ENCODE results near the gene P2RX6.
"Not testable (repeated sequence)": the region's sequence is repeated elsewhere in the genome, so short reads cannot be mapped to it uniquely, and the experiment has no call there.

P2RX6 gene

GRCh38 chr22:21047730-21048129 lies 32.8 kb downstream of the P2RX6 start:
- H3K27me3 ChIP-seq (ENCODE audit: control insufficient read depth, insufficient read depth, low read length), result no peaks in the 10 kb centered on the region
- no peak overlapping the region for H3K4me3 ChIP-seq (ENCODE audit: low read length)
- no peaks in the 10 kb centered on the region for H3K9me3 ChIP-seq (ENCODE audit: control insufficient read depth, low read depth, low read length)
- H3K27ac ChIP-seq (ENCODE audit: low read length), result no peak overlapping the region
- H3K4me1 ChIP-seq (ENCODE audit: control insufficient read depth, low read depth, low read length), result peaks cover 13% of the 10 kb centered on the region
- no peaks in the 10 kb centered on the region for H3K36me3 ChIP-seq (ENCODE audit: control insufficient read depth, low read depth, low read length)
- H3K9ac ChIP-seq (ENCODE audit: low read length), result no peak overlapping the region

- H3K27me3 ChIP-seq (ENCODE audit: control insufficient read depth, insufficient read depth, low read length); H3K4me3 ChIP-seq (ENCODE audit: low read length); H3K36me3 ChIP-seq (ENCODE audit: control insufficient read depth, low read depth, low read length); H3K27ac ChIP-seq (ENCODE audit: low read length); H3K9me3 ChIP-seq (ENCODE audit: control insufficient read depth, low read depth, low read length); H3K9ac ChIP-seq (ENCODE audit: low read length): not testable (repeated sequence)
- peaks cover 13% of the 10 kb centered on the region for H3K4me1 ChIP-seq (ENCODE audit: control insufficient read depth, low read depth, low read length)
Observed at GRCh38 chr22:21048448-21048847, 33.5 kb downstream of the P2RX6 start.

- not testable (repeated sequence) for H3K36me3 ChIP-seq (ENCODE audit: control insufficient read depth, low read depth, low read length)
Observed at GRCh38 chr22:21048965-21049364, 34.0 kb downstream of the P2RX6 start.

GRCh38 chr22:21051145-21051830 lies 36.3 kb downstream of the P2RX6 start:
- no peak overlapping the region for H3K27ac ChIP-seq (ENCODE audit: low read length)
- H3K4me1 ChIP-seq (ENCODE audit: control insufficient read depth, low read depth, low read length), result peaks cover 11% of the 10 kb centered on the region
- H3K9me3 ChIP-seq (ENCODE audit: control insufficient read depth, low read depth, low read length), result no peaks in the 10 kb centered on the region
- no peak overlapping the region for H3K9ac ChIP-seq (ENCODE audit: low read length)
- H3K27me3 ChIP-seq (ENCODE audit: control insufficient read depth, insufficient read depth, low read length), result no peaks in the 10 kb centered on the region
- no peak overlapping the region for H3K4me3 ChIP-seq (ENCODE audit: low read length)
- no peaks in the 10 kb centered on the region for H3K36me3 ChIP-seq (ENCODE audit: control insufficient read depth, low read depth, low read length)

More at GRCh38 chr22:21048965-21049364, 34.0 kb downstream of the P2RX6 start:
- not testable (repeated sequence) for H3K9me3 ChIP-seq (ENCODE audit: control insufficient read depth, low read depth, low read length); H3K9ac ChIP-seq (ENCODE audit: low read length); H3K27me3 ChIP-seq (ENCODE audit: control insufficient read depth, insufficient read depth, low read length); H3K27ac ChIP-seq (ENCODE audit: low read length); H3K4me3 ChIP-seq (ENCODE audit: low read length)
- peaks cover 13% of the 10 kb centered on the region for H3K4me1 ChIP-seq (ENCODE audit: control insufficient read depth, low read depth, low read length)

GRCh38 chr22:21051831-21052400 lies 37.0 kb downstream of the P2RX6 start:
- H3K4me1 ChIP-seq (ENCODE audit: control insufficient read depth, low read depth, low read length), result peaks cover 11% of the 10 kb centered on the region
- no peak overlapping the region for H3K4me3 ChIP-seq (ENCODE audit: low read length)
- H3K27ac ChIP-seq (ENCODE audit: low read length), result no peak overlapping the region
- no peaks in the 10 kb centered on the region for H3K36me3 ChIP-seq (ENCODE audit: control insufficient read depth, low read depth, low read length)
- H3K9me3 ChIP-seq (ENCODE audit: control insufficient read depth, low read depth, low read length), result no peaks in the 10 kb centered on the region
- no peak overlapping the region for H3K9ac ChIP-seq (ENCODE audit: low read length)
- no peaks in the 10 kb centered on the region for H3K27me3 ChIP-seq (ENCODE audit: control insufficient read depth, insufficient read depth, low read length)

DNA sequence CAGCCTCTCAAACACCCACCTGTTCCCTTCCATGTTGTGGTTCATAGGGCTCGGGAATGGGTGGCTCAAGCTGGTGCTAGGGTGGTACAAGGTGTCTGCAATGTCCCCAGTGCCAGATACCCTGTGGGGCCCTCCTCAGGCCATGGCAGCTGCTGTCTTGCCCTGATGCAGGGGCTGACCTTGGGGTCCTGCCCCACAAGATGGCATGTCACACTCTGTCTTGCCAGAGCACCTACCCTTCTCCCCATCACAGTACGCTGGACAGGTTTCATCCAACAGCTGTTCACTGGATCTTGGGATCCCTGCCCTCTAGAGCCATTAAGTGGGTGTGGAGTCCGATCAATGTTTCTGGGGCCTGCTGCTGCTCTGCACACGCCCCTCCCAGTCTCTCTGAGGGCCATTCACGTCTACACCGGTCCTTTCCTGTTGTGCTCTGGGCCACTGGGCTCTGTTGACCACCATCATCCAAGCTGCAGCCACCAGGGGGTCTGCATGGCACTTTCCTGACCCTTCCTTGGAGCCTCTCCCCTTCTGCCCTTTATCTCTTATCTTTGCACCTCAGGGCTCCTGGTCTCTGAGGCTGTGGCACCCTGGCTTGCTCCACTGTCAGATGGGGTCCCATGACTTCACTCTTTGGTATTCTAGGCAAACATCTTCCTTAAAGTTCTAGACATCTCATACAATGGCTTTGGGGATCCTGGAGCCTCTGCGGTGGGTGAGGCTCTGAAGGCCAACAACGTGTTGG lies 37.9 kb downstream of the P2RX6 start:
- Histone ChIP-seq H3K27me3 (ENCODE audit: control insufficient read depth, insufficient read depth, low read length) (no peaks in the 10 kb centered on the region), H3K4me3 (ENCODE audit: low read length) (no peak overlapping the region), H3K36me3 (ENCODE audit: control insufficient read depth, low read depth, low read length) (no peaks in the 10 kb centered on the region), H3K4me1 (ENCODE audit: control insufficient read depth, low read depth, low read length) (peaks cover 11% of the 10 kb centered on the region), H3K9ac (ENCODE audit: low read length) (no peak overlapping the region), H3K27ac (ENCODE audit: low read length) (no peak overlapping the region), H3K9me3 (ENCODE audit: control insufficient read depth, low read depth, low read length) (no peaks in the 10 kb centered on the region)

- Histone ChIP-seq H3K27ac (ENCODE audit: low read length) (no peak overlapping the region), H3K4me1 (ENCODE audit: control insufficient read depth, low read depth, low read length) (peaks cover 11% of the 10 kb centered on the region), H3K36me3 (ENCODE audit: control insufficient read depth, low read depth, low read length) (no peaks in the 10 kb centered on the region), H3K9me3 (ENCODE audit: control insufficient read depth, low read depth, low read length) (no peaks in the 10 kb centered on the region), H3K27me3 (ENCODE audit: control insufficient read depth, insufficient read depth, low read length) (no peaks in the 10 kb centered on the region), H3K9ac (ENCODE audit: low read length) (no peak overlapping the region), H3K4me3 (ENCODE audit: low read length) (no peak overlapping the region)
Observed at GRCh38 chr22:21054046-21054713, 39.2 kb downstream of the P2RX6 start.

DNA sequence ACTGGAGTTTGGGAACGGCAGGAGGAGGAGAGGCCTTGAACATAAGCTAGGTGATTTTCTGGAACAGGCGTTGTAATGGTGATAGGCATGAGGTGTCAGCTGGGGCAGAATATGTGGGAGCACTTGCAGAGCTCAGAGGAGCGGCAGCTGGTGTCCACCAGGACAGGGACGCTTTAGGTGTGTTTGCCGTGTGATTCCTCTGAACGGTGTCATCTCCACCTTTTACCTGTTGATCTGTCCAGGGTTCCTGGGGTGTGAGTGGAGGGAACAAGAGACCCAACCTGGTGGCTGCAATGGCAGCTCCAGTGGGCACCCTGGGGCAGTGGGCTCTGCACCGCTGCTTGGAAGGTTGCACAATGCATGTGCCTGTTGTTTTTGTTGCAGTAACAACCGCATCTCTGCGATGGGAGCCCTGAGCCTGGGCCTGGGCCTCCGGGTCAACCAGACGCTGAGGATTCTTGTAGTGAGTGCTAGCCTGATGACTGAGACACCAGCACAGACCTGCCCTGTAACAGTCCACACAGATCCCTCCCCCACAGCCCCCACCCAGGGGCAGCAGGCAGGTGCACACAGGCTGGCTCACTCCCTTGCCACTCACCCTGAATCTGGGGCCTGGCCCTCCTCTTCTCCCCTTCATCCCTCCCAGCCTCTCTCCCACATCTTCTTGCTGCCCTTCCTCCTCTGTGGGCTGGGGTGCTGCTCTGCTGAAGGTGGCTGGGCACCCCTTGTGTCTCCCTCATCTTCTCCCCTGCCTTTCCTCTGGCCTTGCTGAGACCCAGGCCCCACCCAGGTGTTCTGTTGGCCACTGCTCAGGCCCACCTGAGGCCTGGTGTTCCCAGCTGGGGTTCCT lies 40.0 kb downstream of the P2RX6 start:
- H3K4me3 ChIP-seq (ENCODE audit: low read length), result no peak overlapping the region
- H3K9ac ChIP-seq (ENCODE audit: low read length), result no peak overlapping the region
- H3K27me3 ChIP-seq (ENCODE audit: control insufficient read depth, insufficient read depth, low read length), result no peaks in the 10 kb centered on the region
- H3K4me1 ChIP-seq (ENCODE audit: control insufficient read depth, low read depth, low read length), result peaks cover 11% of the 10 kb centered on the region
- no peak overlapping the region for H3K27ac ChIP-seq (ENCODE audit: low read length)
- no peaks in the 10 kb centered on the region for H3K9me3 ChIP-seq (ENCODE audit: control insufficient read depth, low read depth, low read length)
- no peaks in the 10 kb centered on the region for H3K36me3 ChIP-seq (ENCODE audit: control insufficient read depth, low read depth, low read length)

DNA sequence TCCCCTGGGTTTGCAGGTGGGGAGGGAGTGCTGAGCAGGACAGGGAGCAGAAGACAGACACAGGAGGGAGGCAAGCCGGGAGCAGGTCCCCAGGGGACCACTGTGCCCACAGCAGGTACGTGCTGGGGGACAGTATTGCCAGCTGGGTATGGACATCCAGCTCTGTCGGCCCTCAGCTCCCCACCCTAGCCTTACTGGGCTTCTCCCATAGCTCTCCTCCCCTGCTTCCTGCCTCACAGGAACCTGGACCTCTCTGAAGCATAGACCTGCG lies 40.5 kb downstream of the P2RX6 start:
- H3K27me3 ChIP-seq (ENCODE audit: control insufficient read depth, insufficient read depth, low read length), result no peaks in the 10 kb centered on the region
- no peak overlapping the region for H3K4me3 ChIP-seq (ENCODE audit: low read length)
- H3K36me3 ChIP-seq (ENCODE audit: control insufficient read depth, low read depth, low read length), result no peaks in the 10 kb centered on the region
- H3K27ac ChIP-seq (ENCODE audit: low read length), result no peak overlapping the region
- H3K9ac ChIP-seq (ENCODE audit: low read length), result no peak overlapping the region
- peaks cover 11% of the 10 kb centered on the region for H3K4me1 ChIP-seq (ENCODE audit: control insufficient read depth, low read depth, low read length)
- H3K9me3 ChIP-seq (ENCODE audit: control insufficient read depth, low read depth, low read length), result no peaks in the 10 kb centered on the region

DNA sequence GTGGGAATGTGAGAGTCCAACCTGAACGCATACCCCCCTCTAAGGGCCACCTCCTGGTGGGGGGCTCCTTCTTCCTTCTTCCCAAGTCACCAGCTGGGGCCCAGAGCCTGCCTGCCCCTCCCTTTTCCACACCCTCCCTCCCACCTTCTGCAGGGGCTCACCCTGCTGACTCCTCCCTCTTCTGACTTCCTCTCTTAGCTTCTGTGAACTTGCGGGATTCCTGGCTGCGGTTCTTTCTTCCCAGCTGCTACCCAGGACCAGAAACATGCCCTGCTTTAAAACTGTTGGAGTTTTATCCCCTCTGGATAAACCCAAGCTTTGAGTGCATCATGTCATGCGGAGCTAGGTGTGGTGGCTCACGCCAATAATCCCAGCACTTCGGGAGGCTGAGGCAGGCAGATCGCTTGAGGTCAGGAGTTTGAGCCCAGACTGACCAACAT lies 40.9 kb downstream of the P2RX6 start:
- Histone ChIP-seq H3K9ac (ENCODE audit: low read length) (no peak overlapping the region), H3K36me3 (ENCODE audit: control insufficient read depth, low read depth, low read length) (no peaks in the 10 kb centered on the region), H3K4me1 (ENCODE audit: control insufficient read depth, low read depth, low read length) (peaks cover 11% of the 10 kb centered on the region), H3K27me3 (ENCODE audit: control insufficient read depth, insufficient read depth, low read length) (no peaks in the 10 kb centered on the region), H3K9me3 (ENCODE audit: control insufficient read depth, low read depth, low read length) (no peaks in the 10 kb centered on the region), H3K4me3 (ENCODE audit: low read length) (no peak overlapping the region), H3K27ac (ENCODE audit: low read length) (no peak overlapping the region)

- H3K4me1 ChIP-seq (ENCODE audit: control insufficient read depth, low read depth, low read length); H3K9me3 ChIP-seq (ENCODE audit: control insufficient read depth, low read depth, low read length); H3K4me3 ChIP-seq (ENCODE audit: low read length); H3K36me3 ChIP-seq (ENCODE audit: control insufficient read depth, low read depth, low read length); H3K9ac ChIP-seq (ENCODE audit: low read length); H3K27ac ChIP-seq (ENCODE audit: low read length); H3K27me3 ChIP-seq (ENCODE audit: control insufficient read depth, insufficient read depth, low read length): not testable (repeated sequence)
Observed at GRCh38 chr22:21060363-21060762, 45.4 kb downstream of the P2RX6 start.

All from iPS-18a (cell line).